Left lobe of liver (tissue), 2 donors: ENCODE results near the gene PPM1J. TPM values are rescaled to one million over a fixed set of nuclear protein-coding genes. Genes with fewer than 3 reads are reported as not detected.
"Not testable (repeated sequence)": the region's sequence is repeated elsewhere in the genome, so short reads cannot be mapped to it uniquely, and the experiment has no call there.

Experiments
- ATAC-seq: fragments of 200-7000 bp; cut with Tn5 transposase; one replicate; pipeline ENCODE4 v1.9.1; 2020; ENCODE audit warnings: mild to moderate bottlenecking, moderate library complexity
- DNase-seq: peaks from one replicate; pipeline ENCODE4 v3.0.0-alpha.2; 2020; ENCODE audit warnings: low spot score
- total RNA-seq: library from RNA; stranded (reverse); gene quantifications from one replicate; pipeline ENCODE4 v1.2.1, GENCODE V29; 2021
- donor health status: DM: no; HTN: no; CAD: no; lungs with moderate emphysema.
- donor health status: DM: no; HTN: yes; CAD: no.

The PPM1J gene
- total RNA-seq = 0.33 TPM

GRCh38 chr1:112715264-112716053 is at the start of gene PPM1J:
PPM1J (minus strand) TSS chr1:112715332; CDS start chr1:112715301, 31 bp downstream.
- peak; percentile 100 for DNase-seq
- ATAC-seq = peak; percentile 80

- ATAC-seq = no peak
- no peak for DNase-seq
These were observed 47.7 kb upstream of the PPM1J start for GRCh38 chr1:112762541-112763500.

GRCh38 chr1:112761714-112762480 is 46.8 kb upstream of the PPM1J start:
- DNase-seq = no peak
- no peak for ATAC-seq

- DNase-seq = no peak
- ATAC-seq = no peak
These were observed 44.1 kb upstream of the PPM1J start for GRCh38 chr1:112759228-112759627.

GRCh38 chr1:112754116-112754628 is 39.0 kb upstream of the PPM1J start:
- no peak for DNase-seq
- ATAC-seq = no peak

- ATAC-seq (no peak), DNase-seq (no peak)
These were observed 33.3 kb upstream of the PPM1J start for GRCh38 chr1:112748396-112748795.

GRCh38 chr1:112744009-112744578 is 29.0 kb upstream of the PPM1J start:
- DNase-seq (no peak), ATAC-seq (peak; percentile 26)

GRCh38 chr1:112743174-112744008 is 28.3 kb upstream of the PPM1J start:
- ATAC-seq (no peak), DNase-seq (no peak)

- no peak for DNase-seq
- no peak for ATAC-seq
These were observed 22.4 kb upstream of the PPM1J start for GRCh38 chr1:112737573-112737972.

- no peak for DNase-seq
- ATAC-seq = no peak
These were observed 20.6 kb upstream of the PPM1J start for GRCh38 chr1:112735752-112736151.

- DNase-seq (no peak), ATAC-seq (no peak)
These were observed 16.3 kb upstream of the PPM1J start for GRCh38 chr1:112731451-112731850.

GRCh38 chr1:112729909-112730308 is 14.8 kb upstream of the PPM1J start:
- DNase-seq = no peak

GRCh38 chr1:112729011-112729410 is 13.9 kb upstream of the PPM1J start:
- ATAC-seq, DNase-seq: not testable (repeated sequence)

More at GRCh38 chr1:112729909-112730308, 14.8 kb upstream of the PPM1J start:
- ATAC-seq = no peak

- not testable (repeated sequence) for ATAC-seq, DNase-seq
These were observed 13.3 kb upstream of the PPM1J start for GRCh38 chr1:112728306-112728971.

- no peak for ATAC-seq
- no peak for DNase-seq
These were observed 12.6 kb upstream of the PPM1J start for GRCh38 chr1:112727716-112728115.

GRCh38 chr1:112724240-112724639 is 9.1 kb upstream of the PPM1J start:
- ATAC-seq, DNase-seq: not testable (repeated sequence)

GRCh38 chr1:112723511-112723839 is 8.3 kb upstream of the PPM1J start:
- DNase-seq (no peak), ATAC-seq (no peak)

- ATAC-seq (no peak), DNase-seq (no peak)
These were observed 7.7 kb upstream of the PPM1J start for GRCh38 chr1:112722601-112723510.
